Measurements from ENCODE around the gene ANKRD29. TPM values are rescaled to one million over a fixed set of nuclear protein-coding genes. Genes with fewer than 3 reads are reported as not detected.

Gene ANKRD29
- total RNA-seq, 4 donors from 2014 or later = 0.99 to 4.4 (median 1.8) TPM

DNA sequence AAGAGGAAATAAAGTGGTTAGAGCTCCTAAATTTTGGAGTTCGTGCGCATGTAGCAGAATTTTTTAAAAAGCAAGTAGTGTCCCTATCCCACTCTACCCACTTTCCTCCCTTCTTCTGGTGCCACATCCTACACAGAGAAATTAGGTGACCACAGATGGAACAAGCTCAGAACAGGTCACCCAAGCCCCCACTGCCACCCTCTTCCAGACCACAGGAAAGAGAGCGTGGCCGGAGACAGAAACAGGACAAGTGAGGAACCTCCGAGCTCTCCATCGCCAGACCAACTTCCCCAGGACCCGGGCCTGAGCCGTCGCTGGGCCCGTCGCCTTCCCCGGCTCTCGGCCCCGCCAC, 76.8 kb downstream of the ANKRD29 start:
- intact Hi-C loops (cut with DNase I; ENCODE audit: low total_unique reads) = loop anchor here (10.0 kb wide), 1 partner anchor 51 kb away; no protein-coding TSS in a partner anchor
- DNase-seq (ENCODE audit: low spot score in 2 of 2) = no peak

DNA sequence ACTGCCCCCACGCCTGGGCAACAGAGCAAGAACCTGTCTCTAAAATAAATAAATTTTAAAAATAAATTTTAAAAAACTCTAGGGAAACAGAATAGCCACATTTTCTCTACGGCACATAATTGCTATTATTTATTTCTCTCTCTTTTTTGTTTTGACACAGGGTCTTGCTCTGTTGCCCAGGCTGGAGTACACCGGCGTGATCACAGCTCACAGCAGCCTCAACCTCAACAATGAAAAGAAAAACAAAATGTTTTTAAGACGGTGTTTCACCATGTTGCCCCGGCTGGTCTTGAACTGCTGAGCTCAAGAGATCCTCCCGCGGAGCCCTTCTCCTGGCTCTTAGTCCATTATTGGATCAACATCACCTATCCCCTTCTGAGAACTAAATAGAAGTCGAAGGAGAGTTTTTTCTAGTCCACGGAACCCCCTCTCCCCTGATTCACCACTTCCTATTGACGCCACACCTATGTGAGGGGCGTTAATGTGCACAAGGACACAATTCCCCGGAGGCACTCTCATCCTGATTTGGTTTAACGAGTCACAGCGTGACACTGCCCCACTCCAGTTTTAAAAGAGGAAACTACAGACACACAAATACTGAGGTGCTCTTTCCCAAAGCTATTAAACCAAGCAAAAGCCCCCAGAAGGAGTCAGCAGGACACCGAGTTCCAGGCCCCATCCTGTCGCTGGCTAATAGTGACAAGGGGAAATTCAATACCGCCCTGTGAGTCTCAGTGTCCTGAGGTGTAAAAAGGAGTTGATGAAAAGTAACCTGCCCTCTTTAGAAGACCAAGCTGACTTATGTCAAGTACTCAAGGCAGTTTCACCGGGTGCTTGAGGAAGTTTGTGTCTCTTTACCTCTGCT, 77.5 kb downstream of the ANKRD29 start:
- peak overlapping the region; percentile 89 for H3K4me3 ChIP-seq (ENCODE audit: low read depth, poor library complexity, severe bottlenecking)
- TF ChIP-seq, protein P1, sequence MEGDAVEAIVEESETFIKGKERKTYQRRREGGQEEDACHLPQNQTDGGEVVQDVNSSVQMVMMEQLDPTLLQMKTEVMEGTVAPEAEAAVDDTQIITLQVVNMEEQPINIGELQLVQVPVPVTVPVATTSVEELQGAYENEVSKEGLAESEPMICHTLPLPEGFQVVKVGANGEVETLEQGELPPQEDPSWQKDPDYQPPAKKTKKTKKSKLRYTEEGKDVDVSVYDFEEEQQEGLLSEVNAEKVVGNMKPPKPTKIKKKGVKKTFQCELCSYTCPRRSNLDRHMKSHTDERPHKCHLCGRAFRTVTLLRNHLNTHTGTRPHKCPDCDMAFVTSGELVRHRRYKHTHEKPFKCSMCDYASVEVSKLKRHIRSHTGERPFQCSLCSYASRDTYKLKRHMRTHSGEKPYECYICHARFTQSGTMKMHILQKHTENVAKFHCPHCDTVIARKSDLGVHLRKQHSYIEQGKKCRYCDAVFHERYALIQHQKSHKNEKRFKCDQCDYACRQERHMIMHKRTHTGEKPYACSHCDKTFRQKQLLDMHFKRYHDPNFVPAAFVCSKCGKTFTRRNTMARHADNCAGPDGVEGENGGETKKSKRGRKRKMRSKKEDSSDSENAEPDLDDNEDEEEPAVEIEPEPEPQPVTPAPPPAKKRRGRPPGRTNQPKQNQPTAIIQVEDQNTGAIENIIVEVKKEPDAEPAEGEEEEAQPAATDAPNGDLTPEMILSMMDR (IDR thresholded peaks at IDR 0.05) = no peak
- TF ChIP-seq POLR2A (IDR thresholded peaks at IDR 0.05) = no peak
- intact Hi-C loops (cut with DNase I; ENCODE audit: low total_unique reads) = loop anchor here (10.0 kb wide), 1 partner anchor 50 kb away; no protein-coding TSS in a partner anchor
- DNase-seq (ENCODE audit: low spot score in 2 of 2) = peak in 1 of 2 donors; percentile 35
- WGBS, 2 donors = 26 to 30% methylated on average over 19 of the region's 19 CpGs

More for the DNA sequence above, 76.8 kb downstream of the ANKRD29 start:
- TF ChIP-seq, protein P1 (IDR thresholded peaks at IDR 0.05) = no peak
- no peak for TF ChIP-seq POLR2A (IDR thresholded peaks at IDR 0.05)
- WGBS, 2 donors = 0% methylated on average over 9 to 14 of the region's 14 CpGs
- peak overlapping the region; percentile 89 for H3K4me3 ChIP-seq (ENCODE audit: low read depth, poor library complexity, severe bottlenecking)

DNA sequence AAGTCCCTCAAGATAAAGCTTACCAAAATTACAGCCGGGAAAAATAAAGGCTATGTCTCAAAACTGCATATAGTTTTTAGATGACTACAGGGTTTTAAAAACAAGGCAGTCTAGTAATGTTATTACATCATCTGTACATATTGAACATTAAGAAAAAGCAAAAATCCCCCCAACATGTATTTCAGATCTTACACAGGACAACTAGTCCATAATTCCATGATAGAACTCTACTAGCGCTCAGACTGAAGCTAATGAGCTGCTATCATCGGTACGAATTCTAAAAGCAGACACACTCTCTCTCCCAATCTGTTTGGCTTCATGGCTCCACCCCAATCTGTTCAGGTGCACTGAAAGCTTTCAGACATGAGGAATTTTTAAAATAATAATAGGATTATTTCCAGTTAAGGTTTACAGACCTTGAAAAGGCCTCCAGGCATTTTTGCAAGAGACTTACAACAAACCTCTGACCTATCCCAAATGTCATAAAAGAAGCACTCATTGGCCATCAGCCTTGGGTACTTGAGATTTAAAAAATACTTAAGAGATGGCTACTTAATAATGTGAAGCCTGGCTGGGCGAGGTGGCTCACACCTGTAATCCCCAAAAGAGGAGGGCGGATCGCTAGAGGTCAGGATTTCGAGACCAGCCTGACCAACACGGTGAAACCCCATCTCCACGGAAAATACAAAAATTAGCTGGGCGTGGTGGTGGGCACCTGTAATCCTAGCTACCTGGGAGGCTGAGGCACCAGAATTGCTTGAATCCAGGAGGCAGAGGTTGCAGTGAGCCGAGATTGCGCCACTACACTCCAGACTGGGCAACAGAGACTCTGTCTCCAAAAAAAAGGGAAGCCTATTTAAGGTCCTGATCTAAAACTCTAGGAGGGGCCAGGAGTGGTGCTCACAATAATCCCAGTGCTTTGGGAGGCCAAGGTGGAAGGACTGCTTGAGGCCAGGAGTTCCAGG, 78.4 kb downstream of the ANKRD29 start:
- intact Hi-C loops (cut with DNase I; ENCODE audit: low total_unique reads) = loop anchor here (10.0 kb wide), 1 partner anchor 50 kb away; no protein-coding TSS in a partner anchor
- TF ChIP-seq, protein P1 (IDR thresholded peaks at IDR 0.05) = no peak
- no peak for TF ChIP-seq POLR2A (IDR thresholded peaks at IDR 0.05)
- no peak for DNase-seq (ENCODE audit: low spot score in 2 of 2)
- WGBS, 2 donors = 89 to 92% methylated on average over 13 of the region's 13 CpGs
- no peak overlapping the region for H3K4me3 ChIP-seq (ENCODE audit: low read depth, poor library complexity, severe bottlenecking)

DNA sequence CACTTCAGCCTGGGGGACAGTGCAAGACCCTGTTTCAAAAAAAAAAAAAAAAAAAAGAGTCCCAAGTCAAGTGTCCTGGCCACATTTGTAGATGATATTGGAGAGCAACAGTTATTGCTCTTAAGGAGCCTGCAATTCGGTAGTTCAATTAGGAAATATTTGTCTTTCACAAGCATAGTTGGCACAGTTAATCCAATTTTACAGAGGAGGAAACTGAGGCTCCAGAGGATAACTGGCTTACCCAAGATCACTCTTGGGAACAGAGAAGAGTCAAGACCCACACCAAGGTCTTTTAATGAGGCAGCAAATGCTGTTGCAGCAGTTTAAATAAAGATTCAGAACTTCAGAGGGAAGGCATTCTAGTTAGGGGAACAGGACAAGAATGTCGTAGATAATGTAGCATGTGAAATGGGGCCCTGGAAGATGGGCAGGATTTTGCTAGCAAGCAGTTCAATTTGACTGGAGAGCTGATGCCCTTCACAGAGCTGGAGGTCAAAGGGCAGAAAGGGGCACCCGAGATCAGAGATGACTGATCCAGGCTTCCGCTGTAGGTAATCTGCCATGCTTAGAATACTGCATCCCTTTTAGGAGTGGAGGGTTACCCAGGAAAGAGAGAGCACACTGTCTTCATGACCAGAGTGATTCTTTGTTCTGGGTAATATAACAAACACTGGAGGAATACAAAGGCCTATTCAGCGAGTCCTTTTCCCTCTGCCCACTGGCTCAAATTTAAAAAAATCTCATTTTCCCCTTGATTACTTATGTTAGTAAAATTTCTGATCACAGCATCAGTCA, 79.4 kb downstream of the ANKRD29 start:
- intact Hi-C loops (cut with DNase I; ENCODE audit: low total_unique reads) = loop anchor here (10.0 kb wide), 1 partner anchor 48 kb away; no protein-coding TSS in a partner anchor

More for the DNA sequence above, 79.4 kb downstream of the ANKRD29 start:
- TF ChIP-seq, protein P1 (IDR thresholded peaks at IDR 0.05) = no peak
- no peak for TF ChIP-seq POLR2A (IDR thresholded peaks at IDR 0.05)
- DNase-seq (ENCODE audit: low spot score in 2 of 2) = no peak
- H3K4me3 ChIP-seq (ENCODE audit: low read depth, poor library complexity, severe bottlenecking) = no peak overlapping the region
- 85 to 86% methylated on average over 5 of the region's 5 CpGs for WGBS, 2 donors
